Suppressor macrophage treated with lipopolysaccharide for 4 hours (primary cell): ENCODE measurements around the gene MET.
A peak's percentile ranks its signal among the peaks of the same experiment; 100 is the strongest.

Experiments used
- DNase-seq: peaks from one replicate; pipeline ENCODE4 v3.0.0-alpha.2; 2020

Gene MET

GRCh38 chr7:116786791-116787443 is 114.9 kb downstream of the MET start:
- peak; percentile 81 for DNase-seq

- DNase-seq = no peak
Observed at GRCh38 chr7:116787881-116788280, 115.9 kb downstream of the MET start.

GRCh38 chr7:116788572-116789197 is 116.7 kb downstream of the MET start:
- no peak for DNase-seq

GRCh38 chr7:116790025-116790424 is 118.0 kb downstream of the MET start:
- DNase-seq = no peak

GRCh38 chr7:116792813-116793212 is 120.8 kb downstream of the MET start:
- DNase-seq = no peak

- no peak for DNase-seq
Observed at GRCh38 chr7:116793795-116794340, 121.9 kb downstream of the MET start.

GRCh38 chr7:116796471-116796870 is 124.5 kb downstream of the MET start:
- no peak for DNase-seq

- DNase-seq = no peak
Observed at GRCh38 chr7:116797612-116798011, 125.6 kb downstream of the MET start.

- DNase-seq = no peak
Observed at GRCh38 chr7:116798232-116798631, 126.2 kb downstream of the MET start.

- no peak for DNase-seq
Observed at GRCh38 chr7:116799916-116800315, 127.9 kb downstream of the MET start.

GRCh38 chr7:116800594-116800993 is 128.6 kb downstream of the MET start:
- DNase-seq = no peak

- DNase-seq = no peak
Observed at GRCh38 chr7:116801092-116801710, 129.2 kb downstream of the MET start.

GRCh38 chr7:116802144-116802745 is 130.2 kb downstream of the MET start:
- no peak for DNase-seq

- DNase-seq = peak; percentile 73
Observed at GRCh38 chr7:116802746-116803152, 130.8 kb downstream of the MET start.

GRCh38 chr7:116804471-116804870 is 132.5 kb downstream of the MET start:
- DNase-seq = no peak

- DNase-seq = no peak
Observed at GRCh38 chr7:116805100-116805544, 133.1 kb downstream of the MET start.

GRCh38 chr7:116806046-116806944 is 134.3 kb downstream of the MET start:
- no peak for DNase-seq

- no peak for DNase-seq
Observed at GRCh38 chr7:116807011-116807560, 135.1 kb downstream of the MET start.

GRCh38 chr7:116809636-116810266 is 137.8 kb downstream of the MET start:
- DNase-seq = peak; percentile 81

GRCh38 chr7:116810267-116811116 is 138.5 kb downstream of the MET start:
- peak; percentile 56 for DNase-seq

GRCh38 chr7:116811768-116812167 is 139.8 kb downstream of the MET start:
- DNase-seq = no peak
